ENCODE measurements around the gene RAB11FIP3. TPM values are rescaled to one million over a fixed set of nuclear protein-coding genes. Genes with fewer than 3 reads are reported as not detected.

RAB11FIP3 gene
- total RNA-seq, 1 donor from 2014 or later: 24.1 TPM

DNA sequence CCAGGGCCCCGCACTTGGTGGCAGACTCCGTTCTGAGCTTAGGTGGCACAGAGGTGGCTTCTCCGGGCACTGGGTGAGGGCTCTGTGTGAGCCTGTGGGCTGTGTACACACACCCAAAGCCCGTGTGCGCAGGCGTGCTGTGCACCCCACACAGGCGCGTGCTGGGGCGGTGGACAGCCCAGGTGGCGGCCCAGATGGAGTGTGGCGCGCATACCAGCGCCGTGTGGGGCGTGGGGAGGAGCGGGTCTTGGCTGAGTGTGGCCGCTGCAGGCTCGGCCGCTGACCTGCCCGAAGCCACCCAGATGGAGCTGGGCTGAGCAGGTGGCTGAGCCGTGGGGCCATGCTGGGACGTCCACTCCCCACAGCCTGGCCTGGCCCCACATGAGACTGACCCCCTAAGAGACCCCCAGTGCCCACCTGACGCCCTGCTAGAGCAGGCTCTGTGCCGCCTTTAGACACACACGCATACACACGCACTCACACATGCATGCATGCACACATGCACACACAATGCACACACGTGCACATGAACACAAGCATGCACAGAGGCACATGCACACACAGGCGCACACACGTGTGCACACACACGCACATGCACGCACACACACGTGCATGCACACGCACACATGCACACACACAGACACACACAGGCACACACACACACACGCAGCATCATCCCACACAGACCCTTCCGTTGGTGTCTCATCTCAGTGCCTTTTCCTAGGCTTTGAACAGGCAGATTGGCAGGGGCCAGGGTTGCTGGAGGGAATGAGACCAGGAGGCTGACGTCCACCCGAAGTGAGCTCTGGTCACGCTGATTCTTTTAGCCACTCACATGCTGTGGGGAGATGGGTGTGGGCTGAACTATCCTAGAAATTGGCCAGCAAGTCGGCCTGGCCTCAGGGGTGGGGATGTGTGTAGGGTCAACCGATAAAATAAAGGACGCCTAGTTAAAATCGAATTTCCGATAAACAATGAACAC lies 136.8 kb downstream of the RAB11FIP3 start:
- DNase-seq (ENCODE audit: low spot score) (no peak), ATAC-seq (no peak)

DNA sequence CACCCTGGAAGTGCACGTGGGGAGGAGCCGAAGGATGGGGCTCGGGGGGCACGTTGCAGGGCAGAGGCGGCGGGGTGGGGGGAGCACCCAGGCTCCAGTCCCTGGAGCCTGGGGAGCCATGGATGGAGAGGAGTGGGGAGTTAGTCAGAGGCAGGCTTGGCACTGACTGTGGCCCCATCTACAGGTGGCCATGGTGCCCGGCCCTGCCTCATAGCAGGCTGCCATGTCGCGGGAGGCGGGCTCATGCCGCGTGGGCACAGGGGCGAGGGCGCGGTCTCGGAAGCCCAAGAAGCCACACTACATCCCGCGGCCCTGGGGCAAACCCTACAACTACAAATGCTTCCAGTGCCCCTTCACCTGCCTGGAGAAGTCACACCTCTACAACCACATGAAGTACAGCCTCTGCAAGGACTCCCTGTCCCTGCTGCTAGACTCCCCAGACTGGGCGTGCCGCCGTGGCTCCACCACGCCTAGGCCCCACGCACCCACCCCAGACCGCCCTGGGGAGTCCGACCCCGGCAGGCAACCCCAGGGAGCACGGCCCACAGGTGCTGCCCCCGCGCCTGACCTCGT lies 137.7 kb downstream of the RAB11FIP3 start:
- ATAC-seq: no peak
- DNase-seq (ENCODE audit: low spot score): no peak

DNA sequence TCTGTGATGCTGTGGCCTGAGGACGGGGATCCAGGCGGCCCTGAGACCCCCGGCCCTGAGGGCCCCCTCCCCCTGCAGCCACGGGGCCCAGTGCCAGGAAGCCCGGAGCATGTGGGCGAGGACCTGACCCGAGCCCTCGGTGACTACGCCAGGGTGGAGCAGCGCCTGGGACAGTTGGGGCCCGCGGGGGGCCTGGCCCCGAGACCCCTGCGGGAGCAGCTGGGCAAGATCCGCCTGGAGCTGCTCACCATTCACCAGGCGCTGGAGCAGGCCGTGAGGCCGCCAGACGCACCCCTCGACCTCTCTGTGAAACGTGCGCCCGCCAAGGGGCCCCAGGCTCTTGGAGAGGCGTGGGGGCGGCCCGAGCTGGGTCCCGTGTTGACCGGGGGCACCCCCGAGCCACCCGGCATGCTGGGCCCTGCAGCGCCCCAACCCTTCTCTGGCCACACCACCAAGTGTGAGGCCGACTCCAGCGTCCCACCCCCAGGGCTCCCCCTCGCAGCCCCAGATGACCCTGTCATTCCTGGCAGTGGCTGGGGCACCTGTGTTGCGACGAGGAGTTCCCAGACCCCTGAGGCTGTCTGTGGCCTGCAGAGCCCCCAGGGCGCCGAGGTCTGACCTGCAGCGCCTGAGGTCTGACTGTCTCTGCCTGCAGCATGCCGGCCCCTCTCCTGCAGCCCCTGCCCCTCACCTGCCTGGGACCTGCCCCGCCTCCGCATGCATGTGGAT lies 139.4 kb downstream of the RAB11FIP3 start:
- no peak for ATAC-seq
- DNase-seq (ENCODE audit: low spot score): no peak

DNA sequence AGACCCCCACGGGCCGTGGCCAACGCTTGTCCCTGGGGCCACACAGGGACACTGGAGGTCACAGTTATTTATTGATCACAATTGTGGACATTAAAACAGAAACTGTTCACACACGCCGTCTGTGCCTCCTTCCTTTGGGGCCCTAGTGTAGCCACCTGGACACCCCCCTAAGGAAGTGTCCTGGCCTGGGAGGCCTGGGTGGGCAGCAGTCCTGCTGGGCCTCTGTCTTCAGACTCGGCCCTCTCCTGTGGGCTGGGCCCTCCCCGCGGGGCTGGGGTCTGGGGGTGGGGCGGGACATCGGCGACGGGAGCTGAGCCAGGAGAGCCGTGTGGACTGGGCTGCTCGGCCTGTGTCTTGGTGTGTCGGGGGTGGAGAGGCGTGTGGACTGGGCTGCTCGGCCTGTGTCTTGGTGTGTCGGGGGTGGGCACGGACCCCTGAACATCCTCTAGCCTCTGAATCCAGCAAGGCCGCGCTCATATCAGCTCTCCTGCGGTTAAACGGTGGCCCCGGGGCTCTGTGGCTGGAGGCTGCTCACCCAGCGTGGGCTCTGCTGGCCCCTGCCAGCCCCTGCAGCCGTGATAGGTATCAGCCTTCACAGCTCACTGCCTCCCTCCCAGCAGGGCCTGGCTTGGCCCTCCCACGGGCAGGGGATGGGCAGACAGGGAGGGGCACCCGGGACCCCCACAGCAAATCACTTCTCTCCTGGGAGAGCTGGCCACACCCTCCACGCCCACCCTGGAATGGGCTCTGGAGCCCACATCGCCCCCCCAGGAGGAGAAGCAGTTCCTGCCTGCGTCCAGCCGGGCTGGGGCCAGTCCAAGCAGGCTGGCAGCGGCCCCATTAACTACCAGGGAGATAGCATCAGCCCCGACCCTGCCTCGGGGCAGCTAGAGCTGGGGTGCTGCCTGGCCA lies 140.2 kb downstream of the RAB11FIP3 start:
- ATAC-seq: no peak
- DNase-seq (ENCODE audit: low spot score): no peak

DNA sequence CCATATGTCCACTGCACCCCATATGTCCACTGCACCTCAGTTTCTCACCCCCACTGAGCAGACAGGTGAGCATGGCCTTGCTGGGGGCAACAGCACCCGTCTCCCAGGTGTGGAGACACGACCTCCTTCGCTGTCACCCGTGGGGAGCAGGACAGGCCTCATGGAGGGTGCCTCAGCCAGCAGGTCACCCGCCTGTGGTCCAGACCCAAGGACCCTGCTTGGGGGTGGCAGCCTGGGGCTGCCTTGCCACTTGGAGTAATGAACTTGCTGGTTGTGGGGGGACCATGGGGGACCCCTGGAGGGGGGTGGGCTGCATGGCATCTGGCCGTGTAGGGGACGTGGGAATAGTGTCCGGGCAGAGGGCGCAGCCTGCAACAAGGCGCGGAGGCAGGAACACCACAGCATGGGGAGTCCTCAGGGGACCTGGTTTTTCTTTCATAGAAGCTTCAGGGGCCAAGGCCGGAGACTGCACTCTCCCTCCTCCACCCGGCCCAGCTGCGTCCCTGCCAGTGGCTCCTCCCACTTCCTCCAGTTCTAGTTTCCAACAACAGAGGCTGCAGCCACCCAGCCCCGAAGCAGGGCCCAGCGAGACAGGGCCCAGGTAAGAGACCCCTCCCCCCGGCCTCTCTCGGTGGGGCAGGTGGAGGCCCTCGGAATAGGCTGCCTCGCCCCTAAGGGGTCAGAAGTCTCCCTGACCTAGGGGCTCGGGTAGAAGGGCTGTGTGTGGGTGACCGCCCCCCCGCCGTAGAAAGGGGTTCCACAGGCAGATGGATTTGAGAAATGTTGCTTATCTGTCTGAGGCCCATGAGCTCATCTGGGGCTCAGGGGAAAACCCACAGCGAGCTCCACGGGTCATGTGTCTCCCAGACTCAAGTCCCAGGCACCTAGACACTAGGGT lies 141.3 kb downstream of the RAB11FIP3 start, which contains the start of gene NHLRC4:
TSS of gene NHLRC4 (plus strand) at position 531 of the 898 bp plus-strand sequence. CDS start 1,043 bp downstream, outside the sequence.
- ATAC-seq (no peak), DNase-seq (ENCODE audit: low spot score) (no peak)

DNA sequence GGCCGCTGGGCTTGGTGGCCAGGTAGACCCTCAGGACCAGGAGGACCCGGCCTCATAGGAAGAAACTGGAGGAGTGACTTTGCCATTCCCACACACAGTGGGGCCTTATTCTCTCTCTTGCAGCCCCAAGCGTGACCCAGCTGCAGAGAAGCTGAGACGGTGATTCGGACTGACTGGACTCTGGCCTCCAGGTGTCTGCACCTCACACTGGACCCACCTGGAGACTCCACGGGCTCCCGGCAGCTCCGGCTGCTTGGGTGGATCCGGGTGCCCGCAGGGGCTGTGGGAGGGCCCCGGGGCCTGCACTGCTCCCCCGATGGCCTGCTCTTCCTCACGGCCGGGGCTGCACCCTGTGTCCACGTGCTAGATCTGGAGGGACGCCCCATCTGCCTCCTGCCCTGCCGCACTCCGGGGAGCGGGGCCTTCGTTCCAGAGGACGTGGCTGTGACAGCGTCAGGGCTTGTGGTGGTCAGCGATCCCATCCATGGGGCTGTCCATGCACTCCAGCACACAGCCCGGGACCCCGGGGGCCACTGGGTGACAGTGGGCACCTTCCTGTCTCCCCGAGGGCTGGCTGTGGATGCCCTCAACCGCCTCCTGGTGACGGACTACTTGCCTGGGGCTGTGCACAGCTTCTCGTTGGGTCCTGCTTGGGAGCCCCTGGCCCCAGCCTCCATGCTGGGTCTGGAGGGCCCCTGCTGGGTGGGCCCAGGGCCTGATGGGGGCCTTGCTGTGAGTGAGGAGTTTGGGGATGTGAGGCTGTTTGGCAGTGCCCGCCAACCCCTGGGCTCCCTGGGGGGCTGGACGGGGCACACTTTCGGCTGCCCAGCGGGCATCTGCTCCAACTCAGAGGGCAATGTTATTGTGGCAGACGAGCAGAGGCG lies 142.2 kb downstream of the RAB11FIP3 start:
- DNase-seq (ENCODE audit: low spot score) (no peak), ATAC-seq (no peak)

DNA sequence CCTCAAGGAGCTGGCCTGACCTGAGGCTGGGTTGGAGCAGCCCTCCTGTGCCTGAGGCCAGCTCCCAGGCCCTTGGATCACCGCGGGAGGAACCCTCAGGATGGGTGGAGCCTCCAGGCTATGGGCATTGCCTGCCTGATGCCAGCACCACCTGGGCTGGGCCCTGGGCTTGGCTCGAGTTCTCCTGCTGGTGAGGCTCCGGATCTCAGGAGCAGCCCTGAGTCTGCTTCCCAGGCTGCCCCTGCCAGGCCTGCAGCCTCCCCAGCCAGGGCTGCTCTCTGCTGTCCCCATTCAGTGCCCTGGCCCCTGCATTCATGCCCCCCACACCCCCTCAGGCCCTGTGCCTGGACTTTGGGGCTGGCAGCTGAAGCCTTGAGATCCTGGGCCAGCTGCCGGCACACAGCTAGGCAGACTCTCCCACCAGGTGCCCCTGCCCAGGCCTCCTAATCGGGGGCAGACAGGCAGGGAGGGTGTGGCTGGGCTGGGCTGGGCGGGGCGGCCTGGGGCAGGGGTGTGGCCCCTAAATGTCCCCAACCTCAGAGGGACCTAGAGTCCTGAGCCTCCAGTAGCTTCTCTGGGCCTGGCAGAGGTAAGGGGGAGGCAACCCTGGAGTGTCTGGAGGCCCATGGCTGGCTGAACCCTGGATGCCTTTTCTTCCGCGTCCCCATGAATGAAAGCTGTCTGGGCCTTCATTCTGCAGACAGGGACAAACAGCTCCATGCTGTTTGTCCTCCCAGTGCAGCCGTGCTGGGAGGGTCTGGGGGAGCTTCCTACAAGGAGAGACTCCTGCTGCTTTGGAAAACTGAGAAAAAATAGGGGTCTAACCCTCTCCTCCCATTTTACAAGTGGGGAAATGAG lies 143.2 kb downstream of the RAB11FIP3 start:
- DNase-seq (ENCODE audit: low spot score) (no peak), ATAC-seq (no peak)

DNA sequence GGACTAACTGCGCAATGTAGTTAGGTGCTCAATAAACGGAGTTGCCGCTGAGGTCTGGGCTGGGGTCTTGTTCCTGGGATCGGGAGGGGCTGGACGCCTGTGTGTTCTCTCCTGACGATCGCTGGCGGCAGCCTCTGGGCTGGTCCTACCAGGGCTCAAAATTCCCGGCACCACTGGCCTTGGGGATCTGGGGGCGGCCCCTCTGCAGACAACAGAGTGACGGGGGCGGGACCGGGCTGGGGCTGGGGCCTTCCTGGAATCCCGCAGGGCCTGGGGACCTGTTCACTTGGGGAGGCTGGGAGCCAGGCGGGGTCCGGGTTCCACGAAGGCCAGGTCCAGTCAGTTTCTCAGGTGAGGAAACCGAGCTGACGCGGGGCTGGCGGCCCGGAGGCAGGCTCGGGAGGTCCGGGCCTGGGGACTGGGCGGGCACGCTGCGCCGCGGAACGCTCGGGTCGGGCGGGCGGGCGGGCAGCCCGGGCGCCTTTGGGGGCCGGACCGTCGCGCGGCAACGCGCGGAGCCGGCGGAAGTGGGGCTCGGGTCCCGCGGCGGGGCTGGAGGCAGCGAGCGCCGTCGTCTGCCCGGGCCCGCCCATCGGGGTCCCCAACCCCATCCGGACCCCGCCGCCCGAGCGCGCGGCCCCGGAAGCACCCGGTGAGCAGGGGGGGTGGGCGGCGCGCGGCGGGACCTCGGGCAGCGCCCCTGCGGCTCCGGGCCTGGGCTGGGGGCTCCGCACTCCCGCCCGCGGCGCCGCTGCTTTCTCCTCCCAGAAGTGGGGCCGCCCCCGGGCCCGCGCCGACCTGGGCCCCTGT lies 144.2 kb downstream of the RAB11FIP3 start, which contains the start of gene PIGQ:
TSS of gene PIGQ (plus strand) at position 524 of the 810 bp plus-strand sequence. CDS start 4,107 bp downstream, outside the sequence.
- DNase-seq (ENCODE audit: low spot score) (peak; percentile 65), ATAC-seq (peak; percentile 69)

Other genes starting within 250 kb of the RAB11FIP3 start
- gene HBA1, start 249.0 kb upstream of the RAB11FIP3 start, total RNA-seq: 112 TPM
- not detected for gene HBQ1, start 245.2 kb upstream of the RAB11FIP3 start, total RNA-seq
- gene LUC7L, start 196.2 kb upstream of the RAB11FIP3 start, total RNA-seq: 29.9 TPM
- gene FAM234A, start 190.8 kb upstream of the RAB11FIP3 start, total RNA-seq: 35.8 TPM
- gene RGS11, start 149.7 kb upstream of the RAB11FIP3 start, total RNA-seq: 0.70 TPM
- gene ARHGDIG, start 145.1 kb upstream of the RAB11FIP3 start, total RNA-seq: 0.70 TPM
- gene PDIA2, start 142.5 kb upstream of the RAB11FIP3 start, total RNA-seq: 0.23 TPM
- 8.5 TPM for gene AXIN1, start 72.9 kb upstream of the RAB11FIP3 start, total RNA-seq
- 36.1 TPM for gene MRPL28, start 55.1 kb upstream of the RAB11FIP3 start, total RNA-seq
- 32.6 TPM for gene PGAP6, start 43.7 kb upstream of the RAB11FIP3 start, total RNA-seq
- 64.9 TPM for gene NME4, start 28.4 kb upstream of the RAB11FIP3 start, total RNA-seq
- gene DECR2, start 23.8 kb upstream of the RAB11FIP3 start, total RNA-seq: 109 TPM
- 31.6 TPM for gene CAPN15, start 102.1 kb downstream of the RAB11FIP3 start, total RNA-seq
- gene PRR35, start 134.7 kb downstream of the RAB11FIP3 start, total RNA-seq: not detected
- 0.28 TPM for gene NHLRC4, start 141.4 kb downstream of the RAB11FIP3 start, total RNA-seq
- 42.1 TPM for gene PIGQ, start 144.3 kb downstream of the RAB11FIP3 start, total RNA-seq
- 15.5 TPM for gene RAB40C, start 164.4 kb downstream of the RAB11FIP3 start, total RNA-seq
- gene WFIKKN1, start 205.3 kb downstream of the RAB11FIP3 start, total RNA-seq: 0.96 TPM
- gene METTL26, start 210.7 kb downstream of the RAB11FIP3 start, total RNA-seq: 33.2 TPM
- gene MCRIP2, start 216.2 kb downstream of the RAB11FIP3 start, total RNA-seq: 101 TPM
- gene WDR90, start 223.7 kb downstream of the RAB11FIP3 start, total RNA-seq: 17.2 TPM
- gene RHOT2, start 242.5 kb downstream of the RAB11FIP3 start, total RNA-seq: 57.9 TPM